Heart left ventricle (tissue), 13 donors: Measurements from ENCODE around the gene UBE2D3.

Source experiments
- CTCF ChIP-seq, 12 donors: fragments of 200-600 bp; sonication (generic) in 4 of 12; IDR thresholded peaks; one replicate each; pipeline versions ENCODE4 v1.5.0 to v1.8.0; 2018 to 2022; ENCODE audit warnings: antibody characterized with exemption in 12 of 12, mild to moderate bottlenecking in 5 of 12
- POLR2A ChIP-seq, 2 donors: fragments of 450-650 bp; IDR thresholded peaks; one replicate each; pipeline ENCODE4 v1.6.1; 2017; ENCODE audit warnings: antibody characterized with exemption in 2 of 2, mild to moderate bottlenecking in 2 of 2, moderate library complexity in 2 of 2
- donor health status: ischemic (EF 13 %, LVEDD 7.1; RV severe dilation, severe dysfunction).
- donor health status: DM: no; HTN: yes; CAD: no.
- donor health status: DM: no; HTN: no; CAD: no.
- donor health status: ischemic (EF 25% LVEDD 6.9; RV normal size, moderate dysfunction).
- donor health status: ischemic (EF 25% LVEDD 5.7; RV mildly dilated, moderate dysfunction).
- donor health status: ischemic (EF 35%, LVEDD 5.7; RV mildly dilated, moderate dysfunction).
- donor health status: nonischemic (EF 11% LVEDD 7.7; RV severe dilation, severe dysfunction).
- donor health status: DM: yes; HTN: yes; CAD: no.
- donor health status: PGD.
- donor health status: ischemic (EF 29% LVEDD 5.4; RV normal size, mild dysfunction).
- donor health status: nonischemic (EF 23%, LVEDD 6.1; RV moderate dilation, normal function).

- TF ChIP-seq CTCF (IDR thresholded peaks at IDR 0.05) (no peak), POLR2A (IDR thresholded peaks at IDR 0.05) (no peak)
These were observed 45.8 kb downstream of the UBE2D3 start for GRCh38 chr4:102781570-102781969.
